Skin of body (tissue), 2 donors: ENCODE results near the gene UNC93B1. TPM values are rescaled to one million over a fixed set of nuclear protein-coding genes. Genes with fewer than 3 reads are reported as not detected.
A peak's percentile ranks its signal among the peaks of the same experiment; 100 is the strongest.

Source experiments
- DNase-seq: peaks from one replicate; lab custom pipeline; 2025; lab: John Stamatoyannopoulos, UW
- total RNA-seq: library from RNA; depleted of rRNA; stranded (reverse); fragments of >200 nt; gene quantifications from one replicate; pipeline ENCODE4 v1.2.3, GENCODE V29; 2014

UNC93B1 gene
- 7.0 TPM for total RNA-seq

GRCh38 chr11:68003846-68004550, at the start of gene UNC93B1:
TSS of gene UNC93B1 (minus strand) at chr11:68004097. CDS start at chr11:68004043, 54 bp downstream.
- peak; percentile 40 for DNase-seq

DNA sequence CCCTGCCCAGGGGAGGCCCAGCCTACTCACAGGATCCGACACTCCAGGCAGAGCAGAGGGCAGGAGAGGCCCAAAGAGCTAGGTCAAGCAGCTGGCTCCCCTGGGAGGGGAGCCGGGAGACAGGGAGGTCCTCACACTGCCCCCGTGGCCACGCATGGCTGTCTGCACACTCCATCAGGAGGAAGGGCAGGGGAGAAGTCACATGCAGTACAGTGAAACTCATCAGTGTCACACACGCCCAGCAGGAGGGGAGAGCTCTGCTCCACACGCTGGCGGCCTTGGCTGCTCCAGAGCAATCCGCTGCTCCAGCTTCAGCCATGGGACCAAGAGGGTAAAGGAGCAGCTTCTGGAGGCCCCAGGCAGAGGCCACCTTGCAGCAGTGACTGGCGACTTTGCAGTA, 49.2 kb upstream of the UNC93B1 start:
- no peak for DNase-seq

DNA sequence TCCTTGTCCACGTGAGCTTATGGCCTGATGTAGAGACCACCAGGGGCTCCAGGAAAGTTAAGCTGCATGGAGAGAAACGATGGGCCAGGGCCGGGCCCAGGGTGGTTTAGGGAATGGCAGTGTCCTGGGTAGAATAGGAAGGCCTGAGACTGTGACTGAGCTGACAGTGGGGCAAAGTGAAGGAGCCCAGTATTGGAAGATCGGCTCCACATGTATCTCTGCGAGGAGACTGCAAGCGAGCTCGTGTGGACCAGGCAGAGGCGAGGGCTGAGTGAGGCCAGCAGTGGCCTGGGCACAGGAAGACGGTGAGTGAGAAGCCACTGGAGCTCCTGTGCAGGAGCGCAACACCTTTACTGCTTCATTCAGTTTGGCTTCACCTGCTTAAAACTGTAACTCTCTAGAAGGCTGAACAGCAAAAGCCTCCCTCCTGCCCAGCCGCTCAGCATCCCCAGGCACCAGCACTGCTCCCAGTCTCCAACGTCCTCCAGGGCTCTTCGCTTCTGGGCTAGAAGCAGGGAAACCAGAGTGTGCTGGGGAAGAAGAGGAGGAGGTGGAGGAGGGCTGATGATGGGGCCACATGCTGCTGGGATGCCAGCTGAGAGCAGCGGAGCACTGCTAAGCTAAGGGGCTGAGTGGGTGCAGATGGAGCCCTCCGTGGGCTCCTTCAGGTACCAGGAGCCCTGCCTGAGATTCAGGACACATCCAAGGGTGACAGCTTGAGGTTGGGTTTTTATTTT, 48.4 kb upstream of the UNC93B1 start:
- no peak for DNase-seq

- DNase-seq, result no peak
These were observed 47.6 kb upstream of the UNC93B1 start for GRCh38 chr11:68051191-68052136.

DNA sequence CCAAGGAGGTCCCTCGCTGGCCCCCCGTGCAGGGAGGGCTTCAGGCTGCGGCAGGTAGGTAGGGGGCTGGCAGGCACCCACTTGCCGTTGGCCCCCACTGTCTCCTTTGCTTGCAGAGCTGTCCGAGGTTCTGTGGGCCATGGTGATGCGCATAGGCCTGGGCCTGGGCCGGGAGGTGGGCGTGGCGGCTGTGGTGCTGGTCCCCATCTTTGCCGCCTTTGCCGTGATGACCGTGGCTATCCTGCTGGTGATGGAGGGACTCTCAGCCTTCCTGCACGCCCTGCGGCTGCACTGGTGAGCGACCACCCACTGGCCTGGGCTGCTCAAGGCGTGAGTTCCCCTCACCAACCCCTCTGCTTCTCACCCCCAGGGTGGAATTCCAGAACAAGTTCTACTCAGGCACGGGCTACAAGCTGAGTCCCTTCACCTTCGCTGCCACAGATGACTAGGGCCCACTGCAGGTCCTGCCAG, 46.5 kb upstream of the UNC93B1 start:
- DNase-seq, result no peak

DNA sequence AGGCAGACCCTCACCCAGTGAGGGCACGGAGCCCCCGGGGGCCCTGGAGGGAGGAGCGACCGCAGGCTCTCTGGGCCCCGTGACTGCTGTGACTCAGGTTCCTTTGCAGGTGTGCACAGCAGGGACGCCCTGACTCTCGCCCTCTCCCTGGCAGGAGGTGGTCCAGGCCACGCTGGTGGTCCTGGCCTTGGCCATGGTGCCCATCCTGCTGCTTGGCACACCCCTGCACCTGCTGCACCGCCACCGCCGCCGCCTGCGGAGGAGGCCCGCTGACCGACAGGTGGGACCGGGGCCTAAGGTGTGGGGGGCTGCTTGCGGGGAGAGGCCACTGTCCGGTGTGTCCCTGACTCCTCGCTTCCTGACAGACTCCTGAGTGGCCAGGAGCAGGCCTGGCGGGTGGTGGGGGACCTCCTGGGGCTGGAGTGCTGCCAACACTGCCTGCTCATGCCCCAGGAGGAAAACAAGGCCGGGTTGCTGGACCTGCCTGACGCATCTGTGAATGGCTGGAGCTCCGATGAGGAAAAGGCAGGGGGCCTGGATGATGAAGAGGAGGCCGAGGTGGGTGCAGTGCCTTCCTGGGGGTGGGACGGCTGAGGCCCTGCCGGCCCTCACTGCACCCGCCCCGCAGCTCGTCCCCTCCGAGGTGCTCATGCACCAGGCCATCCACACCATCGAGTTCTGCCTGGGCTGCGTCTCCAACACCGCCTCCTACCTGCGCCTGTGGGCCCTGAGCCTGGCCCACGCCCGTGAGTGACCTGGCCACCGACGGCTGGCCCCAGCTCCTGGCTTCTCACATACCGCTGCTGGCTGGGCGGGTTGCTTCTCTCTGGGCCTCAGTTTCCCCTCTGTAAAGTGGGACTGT, 45.8 kb upstream of the UNC93B1 start:
- DNase-seq, result no peak

DNA sequence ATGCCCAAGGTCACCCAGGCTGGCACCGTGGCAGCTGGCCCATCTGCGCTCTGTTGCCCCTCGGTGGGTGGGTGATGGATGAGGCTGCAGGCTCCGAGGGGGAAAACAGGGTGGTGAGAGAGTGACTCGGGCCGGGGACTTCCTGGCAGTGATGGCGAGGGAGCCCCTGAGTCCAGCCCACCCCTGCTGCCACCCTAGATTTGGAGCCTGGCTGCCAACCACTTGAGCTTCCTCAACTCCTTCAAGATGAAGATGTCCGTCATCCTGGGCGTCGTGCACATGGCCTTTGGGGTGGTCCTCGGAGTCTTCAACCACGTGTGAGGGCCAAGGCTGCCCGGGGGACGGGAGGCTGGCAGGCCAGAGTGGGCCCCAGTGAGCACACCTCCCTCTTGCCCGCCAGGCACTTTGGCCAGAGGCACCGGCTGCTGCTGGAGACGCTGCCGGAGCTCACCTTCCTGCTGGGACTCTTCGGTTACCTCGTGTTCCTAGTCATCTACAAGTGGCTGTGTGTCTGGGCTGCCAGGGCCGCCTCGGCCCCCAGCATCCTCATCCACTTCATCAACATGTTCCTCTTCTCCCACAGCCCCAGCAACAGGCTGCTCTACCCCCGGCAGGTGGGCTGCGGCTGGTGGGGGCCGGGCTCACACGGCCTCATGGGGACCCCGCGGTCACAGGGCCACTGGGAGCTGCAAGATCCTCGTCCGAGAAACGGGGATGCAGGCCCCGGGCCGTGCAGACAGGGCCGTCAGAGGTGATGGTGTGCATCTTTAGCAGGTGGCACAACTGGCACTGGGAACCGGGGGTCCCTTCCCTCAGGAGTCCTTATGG, 45.0 kb upstream of the UNC93B1 start:
- no peak for DNase-seq

- no peak for DNase-seq
These were observed 43.8 kb upstream of the UNC93B1 start for GRCh38 chr11:68047437-68048290.

DNA sequence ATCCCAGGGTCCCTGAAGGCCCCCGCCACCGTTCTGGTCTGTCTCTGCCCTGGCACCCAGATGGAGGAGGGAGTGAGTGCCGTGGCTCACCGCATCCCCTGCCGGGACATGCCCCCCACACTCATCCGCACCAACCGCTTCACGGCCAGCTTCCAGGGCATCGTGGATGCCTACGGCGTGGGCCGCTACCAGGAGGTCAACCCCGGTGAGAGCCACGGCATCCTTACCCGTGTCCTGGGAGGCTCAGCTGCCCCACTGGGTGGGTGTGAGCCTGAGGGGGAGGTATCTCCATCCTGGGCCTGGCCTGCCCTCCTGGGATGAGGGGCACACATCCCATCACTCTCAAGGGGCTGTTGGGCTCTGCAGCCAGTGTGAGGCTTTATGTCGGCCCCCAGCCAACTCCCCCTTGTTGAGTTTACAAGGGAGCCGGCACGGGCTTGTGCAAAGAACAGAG, 41.0 kb upstream of the UNC93B1 start:
- no peak for DNase-seq

- no peak for DNase-seq
These were observed 40.4 kb upstream of the UNC93B1 start for GRCh38 chr11:68044145-68044813.

- DNase-seq, result no peak
These were observed 39.6 kb upstream of the UNC93B1 start for GRCh38 chr11:68043349-68044144.

DNA sequence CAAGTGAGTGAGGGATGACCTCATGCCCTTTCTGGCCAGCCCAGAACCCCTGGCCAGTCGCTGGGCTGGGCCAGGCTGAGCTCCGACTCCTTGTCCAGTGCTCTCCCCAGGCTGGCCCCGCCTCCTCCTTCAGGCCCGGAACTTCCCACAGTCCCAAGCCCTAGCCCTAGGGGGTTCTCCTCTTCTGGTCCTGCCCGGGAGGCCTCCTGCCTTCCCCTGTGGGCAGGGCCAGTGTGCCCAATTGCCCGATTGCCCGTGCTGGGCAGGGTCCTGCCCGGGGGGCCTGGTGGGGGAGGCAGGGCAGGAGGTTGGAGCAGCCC, 39.1 kb upstream of the UNC93B1 start:
- no peak for DNase-seq

DNA sequence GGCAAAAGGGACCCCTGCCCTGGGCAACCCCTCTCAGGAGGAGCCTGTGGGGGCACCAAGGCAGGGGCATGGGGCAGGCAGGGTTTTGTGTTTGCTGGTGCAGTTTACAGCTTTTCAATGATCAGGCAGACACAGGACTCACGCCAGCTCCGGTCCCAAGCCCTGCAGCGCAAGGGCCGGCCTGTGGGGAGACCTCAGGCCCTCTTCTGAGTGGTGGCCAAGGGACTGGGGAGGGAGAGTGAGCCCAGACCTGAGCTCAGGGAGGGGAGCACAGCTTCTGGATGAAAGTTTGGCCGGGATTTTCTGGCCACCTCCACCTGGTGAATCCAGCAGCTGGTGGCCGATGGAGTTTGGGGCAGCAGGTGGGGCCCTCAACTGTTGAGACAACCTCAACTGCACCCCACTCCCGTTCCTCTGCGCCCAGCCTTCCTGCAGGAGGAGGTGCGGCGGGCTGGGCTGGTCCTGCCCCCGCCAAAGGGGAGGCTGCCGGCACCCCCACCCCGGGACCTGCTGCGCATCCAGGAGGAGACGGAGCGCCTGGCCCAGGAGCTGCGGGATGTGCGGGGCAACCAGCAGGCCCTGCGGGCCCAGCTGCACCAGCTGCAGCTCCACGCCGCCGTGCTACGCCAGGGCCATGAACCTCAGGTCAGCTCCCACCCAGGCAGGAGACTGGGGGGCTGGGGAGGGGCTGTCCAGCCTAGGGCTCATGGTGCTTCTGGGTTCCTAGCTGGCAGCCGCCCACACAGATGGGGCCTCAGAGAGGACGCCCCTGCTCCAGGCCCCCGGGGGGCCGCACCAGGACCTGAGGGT, 38.5 kb upstream of the UNC93B1 start:
- no peak for DNase-seq

GRCh38 chr11:68041617-68042218, 37.8 kb upstream of the UNC93B1 start:
- DNase-seq, result no peak

DNA sequence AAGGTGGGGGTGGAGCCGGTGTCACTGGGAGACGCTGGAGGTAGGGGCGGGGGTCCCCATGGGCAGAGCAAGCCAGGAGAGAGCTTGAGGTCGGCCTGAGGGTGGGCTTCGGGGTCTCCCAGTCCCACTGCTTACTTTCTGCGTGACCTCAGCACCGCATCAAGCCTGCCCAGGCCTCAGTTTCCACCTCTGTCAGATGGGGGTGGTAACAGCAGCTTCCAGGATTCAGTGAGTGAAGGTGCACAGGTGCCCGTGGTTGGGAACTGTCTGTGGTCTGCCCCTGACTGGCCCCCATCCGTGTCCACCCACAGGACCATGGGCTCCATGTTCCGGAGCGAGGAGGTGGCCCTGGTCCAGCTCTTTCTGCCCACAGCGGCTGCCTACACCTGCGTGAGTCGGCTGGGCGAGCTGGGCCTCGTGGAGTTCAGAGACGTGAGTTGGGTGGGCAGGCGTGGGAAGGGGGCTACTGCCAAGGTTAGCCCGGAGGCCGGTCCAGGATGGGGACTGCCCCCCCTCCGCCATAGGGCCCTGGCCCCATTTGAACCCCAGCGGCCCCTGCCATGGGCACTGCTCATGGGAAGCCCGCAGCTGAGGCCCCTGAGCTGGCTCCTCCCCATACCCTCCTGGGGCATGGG, 37.2 kb upstream of the UNC93B1 start:
- no peak for DNase-seq
